ENCODE results near the gene SERPINE3.

SERPINE3 gene

DNA sequence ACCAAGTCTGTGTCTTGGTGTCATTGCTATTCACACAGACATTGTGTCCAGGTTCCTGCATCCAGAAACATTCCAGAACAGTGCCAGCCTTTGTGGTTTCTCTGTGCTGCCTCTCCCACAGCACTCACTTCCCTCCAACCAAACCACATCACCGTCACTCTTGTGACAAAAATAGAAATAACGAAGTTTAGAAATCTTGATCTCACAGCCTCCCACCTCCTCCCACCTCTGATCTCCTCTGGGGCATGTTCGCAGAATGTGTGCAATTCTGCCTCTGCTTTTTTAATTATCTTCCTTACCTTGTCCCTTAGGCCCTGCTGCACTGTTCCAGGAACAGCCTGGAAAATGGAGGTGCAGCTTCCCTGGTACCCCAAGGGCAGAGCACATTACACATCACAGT lies 8.7 kb upstream of the SERPINE3 start:
- Histone ChIP-seq H3K27me3 (ENCODE audit: control insufficient read depth, insufficient read depth, low read length) (no peaks in the 10 kb centered on the region), H3K4me3 (ENCODE audit: low read depth, low read length) (no peak overlapping the region)

GRCh38 chr13:51331354-51331861 lies 8.1 kb upstream of the SERPINE3 start:
- Histone ChIP-seq H3K27me3 (ENCODE audit: control insufficient read depth, insufficient read depth, low read length) (no peaks in the 10 kb centered on the region), H3K4me3 (ENCODE audit: low read depth, low read length) (no peak overlapping the region), H3K9ac (ENCODE audit: low read depth, low read length) (no peak overlapping the region), H3K36me3 (ENCODE audit: control insufficient read depth, insufficient read depth, low read length) (no peaks in the 10 kb centered on the region), H3K4me1 (ENCODE audit: control insufficient read depth, insufficient read depth, low read length) (peaks cover 9% of the 10 kb centered on the region), H3K9me3 (ENCODE audit: control insufficient read depth, insufficient read depth, low read length) (no peaks in the 10 kb centered on the region)

More for the DNA sequence above, 8.7 kb upstream of the SERPINE3 start:
- Histone ChIP-seq H3K36me3 (ENCODE audit: control insufficient read depth, insufficient read depth, low read length) (no peaks in the 10 kb centered on the region), H3K9ac (ENCODE audit: low read depth, low read length) (no peak overlapping the region), H3K9me3 (ENCODE audit: control insufficient read depth, insufficient read depth, low read length) (no peaks in the 10 kb centered on the region), H3K4me1 (ENCODE audit: control insufficient read depth, insufficient read depth, low read length) (peaks cover 11% of the 10 kb centered on the region)

- Histone ChIP-seq H3K4me1 (ENCODE audit: control insufficient read depth, insufficient read depth, low read length) (peaks cover 9% of the 10 kb centered on the region), H3K36me3 (ENCODE audit: control insufficient read depth, insufficient read depth, low read length) (no peaks in the 10 kb centered on the region), H3K4me3 (ENCODE audit: low read depth, low read length) (no peak overlapping the region), H3K9me3 (ENCODE audit: control insufficient read depth, insufficient read depth, low read length) (no peaks in the 10 kb centered on the region), H3K9ac (ENCODE audit: low read depth, low read length) (no peak overlapping the region), H3K27me3 (ENCODE audit: control insufficient read depth, insufficient read depth, low read length) (no peaks in the 10 kb centered on the region)
These were observed 6.7 kb upstream of the SERPINE3 start for GRCh38 chr13:51332566-51333361.

DNA sequence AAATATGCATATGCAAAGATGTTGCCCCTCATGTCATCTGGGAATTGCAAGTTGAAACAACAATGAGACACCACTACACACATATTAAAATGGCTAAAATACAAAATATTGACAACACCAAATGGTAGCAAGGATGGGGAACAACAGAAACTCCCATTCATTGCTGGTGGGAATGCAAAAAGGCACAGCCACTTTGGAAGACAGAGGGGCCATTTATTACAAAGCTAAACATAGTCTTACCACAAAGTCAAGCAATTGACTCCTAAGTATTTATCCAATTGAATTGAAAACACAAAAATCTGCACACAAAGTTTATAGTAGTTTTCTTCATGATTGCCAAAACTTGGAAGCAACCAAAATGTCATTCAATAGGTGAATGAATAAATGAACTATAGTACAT lies 6.1 kb upstream of the SERPINE3 start:
- no peaks in the 10 kb centered on the region for H3K36me3 ChIP-seq (ENCODE audit: control insufficient read depth, insufficient read depth, low read length)
- H3K9ac ChIP-seq (ENCODE audit: low read depth, low read length) = no peak overlapping the region
- H3K27me3 ChIP-seq (ENCODE audit: control insufficient read depth, insufficient read depth, low read length) = no peaks in the 10 kb centered on the region
- no peak overlapping the region for H3K4me3 ChIP-seq (ENCODE audit: low read depth, low read length)
- peaks cover 3% of the 10 kb centered on the region for H3K4me1 ChIP-seq (ENCODE audit: control insufficient read depth, insufficient read depth, low read length)
- H3K9me3 ChIP-seq (ENCODE audit: control insufficient read depth, insufficient read depth, low read length) = no peaks in the 10 kb centered on the region

- Histone ChIP-seq H3K9me3 (ENCODE audit: control insufficient read depth, insufficient read depth, low read length) (no peaks in the 10 kb centered on the region), H3K9ac (ENCODE audit: low read depth, low read length) (no peak overlapping the region), H3K4me3 (ENCODE audit: low read depth, low read length) (no peak overlapping the region), H3K4me1 (ENCODE audit: control insufficient read depth, insufficient read depth, low read length) (peaks cover under 1% of the 10 kb centered on the region), H3K36me3 (ENCODE audit: control insufficient read depth, insufficient read depth, low read length) (no peaks in the 10 kb centered on the region), H3K27me3 (ENCODE audit: control insufficient read depth, insufficient read depth, low read length) (no peaks in the 10 kb centered on the region)
These were observed 5.7 kb upstream of the SERPINE3 start for GRCh38 chr13:51333826-51334225.

DNA sequence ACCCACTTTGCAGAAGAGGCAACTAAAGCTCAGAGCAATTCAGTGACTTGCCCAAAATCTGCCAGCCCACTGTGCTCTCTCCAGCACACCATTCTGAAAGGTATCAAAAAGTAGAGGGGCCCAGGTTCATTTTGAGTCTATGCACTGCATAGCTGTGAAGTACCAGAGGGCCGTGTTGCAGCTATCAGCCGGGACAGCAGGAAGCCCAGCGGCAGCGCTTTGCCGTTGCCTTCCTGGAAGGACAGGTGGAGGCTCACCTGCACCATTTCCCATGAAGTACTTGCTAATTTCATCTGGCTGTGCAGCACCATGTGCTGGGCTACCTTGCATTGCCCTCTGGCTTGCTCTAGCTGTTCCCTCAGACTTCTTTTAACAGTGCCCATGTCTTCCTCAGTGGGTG lies 2.7 kb upstream of the SERPINE3 start:
- no peaks in the 10 kb centered on the region for H3K36me3 ChIP-seq (ENCODE audit: control insufficient read depth, insufficient read depth, low read length)
- no peaks in the 10 kb centered on the region for H3K9me3 ChIP-seq (ENCODE audit: control insufficient read depth, insufficient read depth, low read length)
- no peaks in the 10 kb centered on the region for H3K4me1 ChIP-seq (ENCODE audit: control insufficient read depth, insufficient read depth, low read length)
- H3K9ac ChIP-seq (ENCODE audit: low read depth, low read length) = no peak overlapping the region
- no peaks in the 10 kb centered on the region for H3K27me3 ChIP-seq (ENCODE audit: control insufficient read depth, insufficient read depth, low read length)
- no peak overlapping the region for H3K4me3 ChIP-seq (ENCODE audit: low read depth, low read length)

DNA sequence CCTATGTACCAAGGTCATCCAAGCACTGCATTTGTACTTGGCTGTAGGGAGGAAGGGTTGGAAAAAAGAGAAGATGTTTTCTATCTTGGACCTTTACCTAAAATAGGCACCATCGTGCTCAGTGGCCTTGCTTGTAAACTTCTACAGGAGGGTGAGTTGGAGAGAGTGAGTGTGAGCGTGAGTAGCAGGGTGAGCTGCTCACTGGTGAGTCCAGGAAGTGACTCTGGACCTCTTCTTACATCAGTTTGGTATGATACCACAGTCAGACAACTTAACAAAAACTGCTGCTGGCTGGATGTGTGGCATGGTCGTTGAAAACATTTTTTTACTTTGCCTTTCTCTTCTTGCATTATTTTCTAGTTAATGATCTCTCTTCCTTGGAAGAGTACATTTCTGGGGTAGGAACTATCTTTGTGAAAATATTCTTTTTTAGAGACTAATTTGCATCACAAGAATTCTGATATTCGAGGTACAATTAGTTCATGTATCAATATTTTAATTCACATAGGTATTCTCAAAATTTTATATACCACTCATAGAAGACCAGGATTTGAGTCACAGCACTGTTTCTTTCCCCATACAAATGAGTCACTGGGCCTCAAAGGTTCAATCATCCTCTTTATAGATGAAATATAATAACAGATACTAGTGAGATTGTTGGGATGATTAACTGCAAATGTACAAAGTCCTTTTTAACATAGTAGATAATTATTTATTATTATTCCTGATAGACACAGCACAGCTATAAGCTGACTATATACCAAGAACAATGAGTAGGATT lies 651 bp downstream of the SERPINE3 start:
- H3K9ac ChIP-seq (ENCODE audit: low read depth, low read length) = no peak overlapping the region
- no peaks in the 10 kb centered on the region for H3K4me1 ChIP-seq (ENCODE audit: control insufficient read depth, insufficient read depth, low read length)
- no peaks in the 10 kb centered on the region for H3K27me3 ChIP-seq (ENCODE audit: control insufficient read depth, insufficient read depth, low read length)
- H3K4me3 ChIP-seq (ENCODE audit: low read depth, low read length) = no peak overlapping the region
- H3K9me3 ChIP-seq (ENCODE audit: control insufficient read depth, insufficient read depth, low read length) = no peaks in the 10 kb centered on the region
- no peaks in the 10 kb centered on the region for H3K36me3 ChIP-seq (ENCODE audit: control insufficient read depth, insufficient read depth, low read length)

DNA sequence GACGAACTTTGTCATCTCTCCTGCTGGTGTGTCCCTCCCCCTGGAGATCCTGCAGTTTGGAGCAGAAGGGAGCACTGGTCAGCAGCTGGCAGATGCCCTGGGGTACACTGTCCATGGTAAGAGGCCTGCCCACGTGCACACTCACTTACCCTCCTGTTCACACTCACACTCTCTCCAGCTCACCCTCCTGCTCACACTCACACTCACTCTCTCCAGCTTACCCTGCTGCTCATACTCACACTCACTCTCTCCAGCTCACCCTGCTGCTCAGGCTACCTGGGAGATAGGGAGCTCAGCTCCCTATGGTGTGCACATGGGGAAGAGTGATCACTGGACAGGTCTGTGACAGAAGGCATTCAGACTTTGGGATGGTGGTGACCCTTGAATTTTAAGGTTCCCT lies 1.7 kb downstream of the SERPINE3 start:
- Histone ChIP-seq H3K4me1 (ENCODE audit: control insufficient read depth, insufficient read depth, low read length) (no peaks in the 10 kb centered on the region), H3K9ac (ENCODE audit: low read depth, low read length) (no peak overlapping the region), H3K9me3 (ENCODE audit: control insufficient read depth, insufficient read depth, low read length) (no peaks in the 10 kb centered on the region), H3K4me3 (ENCODE audit: low read depth, low read length) (no peak overlapping the region), H3K27me3 (ENCODE audit: control insufficient read depth, insufficient read depth, low read length) (no peaks in the 10 kb centered on the region), H3K36me3 (ENCODE audit: control insufficient read depth, insufficient read depth, low read length) (no peaks in the 10 kb centered on the region)

- no peak overlapping the region for H3K4me3 ChIP-seq (ENCODE audit: low read depth, low read length)
- no peaks in the 10 kb centered on the region for H3K9me3 ChIP-seq (ENCODE audit: control insufficient read depth, insufficient read depth, low read length)
- H3K27me3 ChIP-seq (ENCODE audit: control insufficient read depth, insufficient read depth, low read length) = no peaks in the 10 kb centered on the region
- H3K36me3 ChIP-seq (ENCODE audit: control insufficient read depth, insufficient read depth, low read length) = no peaks in the 10 kb centered on the region
- H3K4me1 ChIP-seq (ENCODE audit: control insufficient read depth, insufficient read depth, low read length) = no peaks in the 10 kb centered on the region
- no peak overlapping the region for H3K9ac ChIP-seq (ENCODE audit: low read depth, low read length)
These were observed 2.3 kb downstream of the SERPINE3 start for GRCh38 chr13:51341791-51342190.

DNA sequence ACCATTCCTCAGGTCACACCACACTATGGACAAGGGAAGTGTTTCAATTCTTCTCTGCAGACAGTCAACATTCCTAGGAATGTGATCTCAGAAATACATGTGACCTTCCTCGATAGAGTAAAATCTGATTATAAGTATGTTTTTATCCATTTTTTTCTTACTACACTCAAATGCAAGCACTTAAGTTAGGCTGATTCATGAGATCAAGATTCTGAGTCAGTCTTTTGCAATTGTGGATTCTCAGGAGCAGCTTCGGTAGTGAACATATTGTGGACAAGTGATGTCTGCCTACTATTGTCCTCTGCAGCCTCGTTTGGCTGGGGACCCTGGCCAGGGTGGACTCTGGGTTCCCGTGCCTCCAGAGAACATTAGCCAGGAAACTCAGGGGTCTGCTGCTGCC lies 3.2 kb downstream of the SERPINE3 start:
- Histone ChIP-seq H3K9me3 (ENCODE audit: control insufficient read depth, insufficient read depth, low read length) (no peaks in the 10 kb centered on the region), H3K27me3 (ENCODE audit: control insufficient read depth, insufficient read depth, low read length) (no peaks in the 10 kb centered on the region), H3K9ac (ENCODE audit: low read depth, low read length) (no peak overlapping the region), H3K36me3 (ENCODE audit: control insufficient read depth, insufficient read depth, low read length) (no peaks in the 10 kb centered on the region), H3K4me1 (ENCODE audit: control insufficient read depth, insufficient read depth, low read length) (no peaks in the 10 kb centered on the region), H3K4me3 (ENCODE audit: low read depth, low read length) (no peak overlapping the region)

GRCh38 chr13:51343475-51343874 lies 4.0 kb downstream of the SERPINE3 start:
- Histone ChIP-seq H3K9me3 (ENCODE audit: control insufficient read depth, insufficient read depth, low read length) (no peaks in the 10 kb centered on the region), H3K4me1 (ENCODE audit: control insufficient read depth, insufficient read depth, low read length) (no peaks in the 10 kb centered on the region), H3K9ac (ENCODE audit: low read depth, low read length) (no peak overlapping the region)

GRCh38 chr13:51346397-51346796 lies 6.9 kb downstream of the SERPINE3 start:
- Histone ChIP-seq H3K27me3 (ENCODE audit: control insufficient read depth, insufficient read depth, low read length) (no peaks in the 10 kb centered on the region), H3K4me1 (ENCODE audit: control insufficient read depth, insufficient read depth, low read length) (no peaks in the 10 kb centered on the region), H3K36me3 (ENCODE audit: control insufficient read depth, insufficient read depth, low read length) (no peaks in the 10 kb centered on the region), H3K9ac (ENCODE audit: low read depth, low read length) (no peak overlapping the region), H3K9me3 (ENCODE audit: control insufficient read depth, insufficient read depth, low read length) (no peaks in the 10 kb centered on the region), H3K4me3 (ENCODE audit: low read depth, low read length) (no peak overlapping the region)

More at GRCh38 chr13:51343475-51343874, 4.0 kb downstream of the SERPINE3 start:
- Histone ChIP-seq H3K36me3 (ENCODE audit: control insufficient read depth, insufficient read depth, low read length) (no peaks in the 10 kb centered on the region), H3K4me3 (ENCODE audit: low read depth, low read length) (no peak overlapping the region), H3K27me3 (ENCODE audit: control insufficient read depth, insufficient read depth, low read length) (no peaks in the 10 kb centered on the region)
